HG02798 (cell line): Measurements from ENCODE around the gene PSD.

Experiments used
- ATAC-seq: cut with Tn5 transposase; IDR thresholded peaks from one replicate; pipeline ENCODE4 v1.9.1; 2021; ENCODE audit warnings: mild to moderate bottlenecking; ENCODE audit not compliant: unreplicated experiment, poor library complexity

PSD gene

DNA sequence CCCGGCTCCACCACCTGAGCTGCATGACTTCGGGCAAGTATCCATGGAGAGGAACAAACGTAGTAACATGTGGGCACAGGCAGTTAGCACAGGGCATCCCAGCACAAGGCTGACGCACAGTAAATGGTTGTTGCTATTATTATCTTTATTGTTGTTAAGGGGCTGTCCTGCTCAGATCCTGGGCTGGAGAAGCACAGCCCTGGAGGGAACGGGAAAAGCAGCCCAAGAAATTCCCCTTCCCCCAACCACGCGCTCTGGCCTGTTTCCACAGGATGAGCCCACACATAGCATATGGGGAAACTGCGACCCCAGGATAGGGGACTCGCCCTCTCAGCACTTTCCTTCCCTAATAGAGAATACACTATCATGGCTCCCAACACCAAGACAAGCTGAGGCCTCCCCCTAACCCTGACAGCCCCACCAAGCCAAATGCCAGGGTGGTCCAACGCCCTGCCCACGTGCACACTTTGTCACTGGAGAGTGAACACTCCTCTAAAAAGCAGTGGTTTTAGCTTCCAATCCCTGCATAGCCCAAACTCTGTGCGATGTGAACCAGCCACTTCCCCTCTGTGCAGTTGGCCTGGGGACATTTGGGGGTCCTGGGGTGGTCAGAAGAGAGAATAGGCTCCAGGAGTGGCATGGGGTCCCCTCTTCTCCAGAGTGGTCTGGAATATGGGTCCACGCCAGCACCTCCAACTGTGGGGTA lies 11.0 kb downstream of the PSD start:
- ATAC-seq = no peak

DNA sequence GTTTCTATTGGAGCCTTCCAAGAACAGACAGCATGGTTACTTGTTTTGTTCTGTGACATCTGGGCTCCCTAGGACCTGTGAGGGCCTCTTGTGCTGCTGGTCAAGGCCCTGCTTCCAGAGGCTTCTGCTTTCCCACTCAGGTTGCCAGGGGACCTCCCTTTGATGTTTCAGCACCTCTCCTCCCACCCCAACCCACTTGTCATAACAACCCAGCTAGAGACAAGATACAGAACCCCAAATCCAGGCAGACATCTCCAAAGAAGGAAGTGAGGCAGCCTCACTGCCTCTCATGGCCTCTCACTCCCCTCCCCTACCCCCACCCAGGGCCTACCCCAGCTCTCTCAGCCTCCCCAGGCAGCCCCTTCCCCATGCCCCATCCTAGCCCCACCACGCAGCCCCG lies 11.8 kb downstream of the PSD start:
- ATAC-seq = no peak

DNA sequence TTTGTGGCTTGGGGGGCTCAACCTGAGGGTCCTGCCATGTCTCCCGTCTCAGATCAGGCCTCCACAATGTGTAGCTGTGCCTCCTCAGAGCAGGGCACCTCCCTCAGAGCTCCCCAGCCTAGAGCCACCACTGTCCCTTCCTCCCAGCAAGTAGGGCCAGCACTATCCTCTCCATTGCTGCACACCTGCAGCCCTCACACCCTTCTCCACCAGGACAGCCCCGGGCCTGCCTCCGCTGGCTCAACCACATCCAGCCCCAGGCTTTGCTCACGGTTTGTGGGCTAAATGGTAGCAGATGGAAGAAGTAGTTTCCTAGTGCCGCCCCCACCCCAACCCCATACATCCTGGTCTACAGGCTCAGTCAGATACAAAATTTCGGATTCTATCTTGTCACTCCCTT lies 13.0 kb downstream of the PSD start:
- ATAC-seq = no peak

DNA sequence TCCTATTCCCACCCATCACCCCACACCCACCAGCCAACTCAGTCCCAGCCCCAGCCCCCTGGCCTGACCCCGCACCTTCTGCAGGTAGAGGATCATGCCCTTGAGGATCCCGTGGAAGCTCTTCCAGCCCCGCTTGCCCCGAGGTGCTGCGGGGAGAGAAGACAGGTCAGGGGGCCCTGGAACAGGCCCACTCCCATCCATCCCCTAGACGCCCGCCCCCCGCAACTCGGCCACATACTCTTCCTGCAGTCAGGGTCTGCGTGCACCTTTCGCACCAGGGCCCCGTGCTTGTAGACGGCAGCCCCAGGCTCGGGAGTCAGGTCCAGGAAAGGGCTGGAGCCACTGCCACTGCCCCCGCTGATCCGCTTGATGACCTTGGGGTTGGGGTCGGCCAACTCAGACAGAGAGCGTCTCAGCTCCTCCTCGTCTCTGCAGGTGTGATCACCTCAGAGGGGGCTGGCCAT lies 13.4 kb downstream of the PSD start:
- ATAC-seq = no peak

DNA sequence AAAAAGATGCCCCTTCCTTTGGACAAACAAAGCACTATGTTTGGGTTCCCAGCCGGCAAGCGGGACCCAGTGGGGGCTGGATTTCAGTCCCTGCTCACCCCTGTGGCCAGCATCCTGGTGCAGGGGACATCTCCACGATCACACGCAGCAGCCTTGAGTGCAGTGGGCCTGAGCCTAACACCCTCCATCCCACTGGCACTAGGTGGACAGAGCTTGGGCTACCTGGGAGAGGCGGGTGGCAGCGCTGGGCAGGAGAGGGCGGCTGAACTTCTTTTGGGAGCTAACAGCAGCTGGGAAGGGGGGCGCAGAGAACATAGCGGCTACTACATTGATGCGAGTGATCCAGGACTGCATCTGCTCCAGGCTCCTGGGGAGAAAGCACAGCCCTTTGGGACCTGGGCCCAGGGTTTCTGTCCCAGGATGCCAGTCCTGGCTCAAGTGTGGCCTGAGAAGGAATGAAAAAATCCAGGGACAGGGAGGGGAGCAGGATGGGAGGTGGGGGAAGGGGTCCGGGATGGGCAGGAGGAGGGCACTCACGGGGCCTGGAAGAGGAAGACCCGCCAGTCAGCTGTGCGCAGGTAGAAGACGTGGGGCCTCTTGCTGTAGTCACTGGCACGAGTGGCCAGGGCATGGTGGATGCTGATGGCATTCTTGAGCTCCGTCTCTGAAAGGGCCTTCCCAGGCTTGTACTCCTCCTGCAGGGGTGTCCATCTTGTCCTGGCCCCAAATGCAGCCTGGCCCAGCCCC lies 14.1 kb downstream of the PSD start:
- no peak for ATAC-seq

DNA sequence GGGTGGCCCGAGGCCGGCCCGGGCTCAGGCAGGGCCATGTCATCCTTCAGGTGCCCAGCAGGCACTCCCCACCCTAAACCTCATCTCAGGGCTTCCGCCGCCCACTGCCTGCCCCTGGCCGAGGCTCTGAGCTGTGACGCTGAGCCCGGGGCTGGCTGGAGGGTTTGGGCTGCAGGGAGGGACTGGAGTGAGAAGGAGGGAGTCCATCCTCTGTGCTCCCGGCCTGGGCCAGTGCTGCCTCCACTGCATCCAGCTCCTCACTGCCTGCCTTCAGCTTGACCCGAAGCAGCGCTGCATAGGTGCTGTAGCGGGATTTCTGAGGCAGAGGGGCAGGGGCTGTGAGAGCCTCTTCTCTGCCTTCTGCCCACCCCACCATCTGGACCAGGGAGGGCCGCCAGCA lies 15.5 kb downstream of the PSD start:
- no peak for ATAC-seq

DNA sequence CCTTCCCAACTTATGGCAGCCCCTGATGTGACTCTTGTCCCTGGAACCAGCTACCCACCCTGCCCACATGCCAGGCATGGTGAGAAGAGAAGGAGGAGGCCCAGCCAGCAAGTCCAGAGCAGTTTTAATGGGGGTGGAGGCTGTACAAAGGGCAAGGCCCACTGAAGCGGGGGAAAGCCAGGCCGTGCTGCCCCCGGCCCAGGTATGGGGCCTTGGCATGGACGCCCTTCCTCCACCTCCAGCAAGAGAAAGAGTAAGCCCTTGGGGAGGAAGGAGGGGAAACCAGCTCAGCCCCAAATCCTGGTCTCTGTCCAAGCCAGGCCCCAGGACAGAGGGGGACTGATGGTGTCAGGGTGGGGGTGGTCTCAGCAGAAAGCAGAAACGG lies 16.1 kb downstream of the PSD start:
- ATAC-seq = no peak

DNA sequence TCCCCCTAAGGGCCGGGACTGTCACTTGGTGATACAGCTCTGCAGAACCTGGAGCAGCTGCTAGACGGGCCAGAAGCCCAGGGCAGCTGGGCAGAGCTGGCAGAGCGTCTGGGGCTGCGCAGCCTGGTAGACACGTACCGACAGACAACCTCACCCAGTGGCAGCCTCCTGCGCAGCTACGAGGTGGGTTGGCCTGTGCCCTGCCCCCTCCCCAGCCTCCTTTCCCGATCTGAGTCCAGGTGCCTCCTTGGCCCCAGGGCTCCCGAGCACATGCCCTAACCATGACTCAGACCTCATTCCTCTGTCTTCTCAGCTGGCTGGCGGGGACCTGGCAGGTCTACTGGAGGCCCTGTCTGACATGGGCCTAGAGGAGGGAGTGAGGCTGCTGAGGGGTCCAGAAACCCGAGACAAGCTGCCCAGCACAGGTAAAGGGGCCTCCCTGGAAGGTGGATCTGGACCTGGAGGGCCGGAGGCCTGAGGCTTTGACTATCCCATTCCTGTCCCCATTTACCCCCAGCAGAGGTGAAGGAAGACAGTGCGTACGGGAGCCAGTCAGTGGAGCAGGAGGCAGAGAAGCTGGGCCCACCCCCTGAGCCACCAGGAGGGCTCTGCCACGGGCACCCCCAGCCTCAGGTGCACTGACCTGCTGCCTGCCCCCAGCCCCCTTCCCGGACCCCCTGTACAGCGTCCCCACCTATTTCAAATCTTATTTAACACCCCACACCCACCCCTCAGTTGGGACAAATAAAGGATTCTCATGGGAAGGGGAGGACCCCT lies 16.7 kb downstream of the PSD start:
- ATAC-seq = no peak

DNA sequence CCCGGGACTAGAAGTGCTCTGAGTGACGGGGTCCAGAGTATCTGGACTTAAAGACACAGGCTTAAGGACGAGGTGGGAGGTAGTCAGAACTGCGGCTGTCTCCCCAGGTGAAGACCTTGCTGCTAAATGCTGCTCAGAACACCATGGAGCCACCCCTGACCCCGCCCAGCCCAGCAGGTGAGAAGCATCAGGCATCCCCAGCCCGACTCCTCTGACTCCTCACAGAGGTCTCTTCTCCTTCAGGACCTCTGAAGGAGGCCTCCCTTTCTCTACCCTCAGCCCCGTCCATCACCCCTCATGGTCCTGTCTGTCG lies 17.3 kb downstream of the PSD start:
- ATAC-seq = no peak

DNA sequence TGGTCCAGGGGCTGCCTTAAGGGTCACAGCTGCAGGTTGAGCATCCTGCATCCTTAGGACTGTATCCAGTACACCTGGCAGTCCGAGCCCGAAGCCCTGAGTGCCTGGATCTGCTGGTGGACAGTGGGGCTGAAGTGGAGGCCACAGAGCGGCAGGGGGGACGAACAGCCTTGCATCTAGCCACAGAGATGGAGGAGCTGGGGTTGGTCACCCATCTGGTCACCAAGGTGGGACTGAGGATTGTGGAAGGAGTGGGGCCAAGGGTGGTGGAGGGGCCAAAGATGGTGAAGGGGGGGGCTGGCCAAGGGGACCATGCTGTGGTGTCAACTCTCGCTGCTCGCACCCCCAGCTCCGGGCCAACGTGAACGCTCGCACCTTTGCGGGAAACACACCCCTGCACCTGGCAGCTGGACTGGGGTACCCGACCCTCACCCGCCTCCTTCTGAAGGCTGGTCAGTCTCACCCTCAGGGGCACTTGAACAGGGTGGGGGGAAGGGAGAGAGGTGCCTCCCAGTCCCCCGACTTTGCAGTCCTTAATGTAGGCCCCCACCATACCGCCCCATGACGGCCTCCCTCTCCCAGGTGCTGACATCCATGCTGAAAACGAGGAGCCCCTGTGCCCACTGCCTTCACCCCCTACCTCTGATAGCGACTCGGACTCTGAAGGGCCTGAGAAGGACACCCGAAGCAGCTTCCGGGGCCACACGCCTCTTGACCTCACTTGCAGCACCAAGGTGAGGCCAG lies 17.8 kb downstream of the PSD start:
- no peak for ATAC-seq

DNA sequence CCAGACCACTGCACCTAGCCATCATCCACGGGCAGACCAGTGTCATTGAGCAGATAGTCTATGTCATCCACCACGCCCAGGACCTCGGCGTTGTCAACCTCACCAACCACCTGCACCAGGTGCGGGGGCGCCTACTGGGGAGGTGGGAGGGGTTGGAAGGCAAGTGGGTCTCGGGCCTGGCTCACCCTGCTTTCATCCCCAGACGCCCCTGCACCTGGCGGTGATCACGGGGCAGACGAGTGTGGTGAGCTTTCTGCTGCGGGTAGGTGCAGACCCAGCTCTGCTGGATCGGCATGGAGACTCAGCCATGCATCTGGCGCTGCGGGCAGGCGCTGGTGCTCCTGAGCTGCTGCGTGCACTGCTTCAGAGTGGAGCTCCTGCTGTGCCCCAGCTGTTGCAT lies 18.5 kb downstream of the PSD start:
- ATAC-seq = no peak

DNA sequence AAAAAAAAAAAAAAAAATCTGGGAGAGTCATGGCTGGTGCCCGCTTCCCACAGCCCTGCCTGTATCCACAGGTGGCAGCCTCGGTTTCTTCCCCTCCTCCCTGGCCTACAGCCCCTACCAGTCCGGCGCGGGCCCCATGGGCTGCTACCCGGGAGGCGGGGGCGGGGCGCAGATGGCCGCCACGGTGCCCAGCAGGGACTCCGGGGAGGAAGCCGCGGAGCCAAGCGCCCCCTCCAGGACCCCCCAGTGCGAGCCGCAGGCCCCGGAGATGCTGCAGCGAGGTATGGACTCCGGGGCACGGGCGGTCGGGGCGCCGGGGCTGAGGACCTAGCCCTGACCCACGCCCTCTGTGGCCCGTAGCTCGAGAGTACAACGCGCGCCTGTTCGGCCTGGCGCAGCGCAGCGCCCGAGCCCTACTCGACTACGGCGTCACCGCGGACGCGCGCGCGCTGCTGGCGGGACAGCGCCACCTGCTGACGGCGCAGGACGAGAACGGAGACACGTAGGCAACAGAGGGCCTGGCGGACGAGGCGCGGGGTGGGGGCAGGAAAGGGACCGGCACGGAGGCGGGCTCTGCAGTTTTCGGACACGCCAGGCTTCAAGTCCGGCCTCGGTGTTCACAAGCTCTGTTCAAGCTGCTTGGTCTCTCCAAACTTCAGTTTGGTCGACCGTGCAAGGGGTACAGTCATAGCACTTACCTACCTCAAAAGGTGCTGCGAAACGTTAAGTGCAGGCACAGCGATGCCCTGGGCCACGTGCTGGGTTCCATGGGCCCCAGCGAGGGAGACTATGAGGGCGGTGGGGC lies 19.2 kb downstream of the PSD start:
- peak; percentile 53 for ATAC-seq

DNA sequence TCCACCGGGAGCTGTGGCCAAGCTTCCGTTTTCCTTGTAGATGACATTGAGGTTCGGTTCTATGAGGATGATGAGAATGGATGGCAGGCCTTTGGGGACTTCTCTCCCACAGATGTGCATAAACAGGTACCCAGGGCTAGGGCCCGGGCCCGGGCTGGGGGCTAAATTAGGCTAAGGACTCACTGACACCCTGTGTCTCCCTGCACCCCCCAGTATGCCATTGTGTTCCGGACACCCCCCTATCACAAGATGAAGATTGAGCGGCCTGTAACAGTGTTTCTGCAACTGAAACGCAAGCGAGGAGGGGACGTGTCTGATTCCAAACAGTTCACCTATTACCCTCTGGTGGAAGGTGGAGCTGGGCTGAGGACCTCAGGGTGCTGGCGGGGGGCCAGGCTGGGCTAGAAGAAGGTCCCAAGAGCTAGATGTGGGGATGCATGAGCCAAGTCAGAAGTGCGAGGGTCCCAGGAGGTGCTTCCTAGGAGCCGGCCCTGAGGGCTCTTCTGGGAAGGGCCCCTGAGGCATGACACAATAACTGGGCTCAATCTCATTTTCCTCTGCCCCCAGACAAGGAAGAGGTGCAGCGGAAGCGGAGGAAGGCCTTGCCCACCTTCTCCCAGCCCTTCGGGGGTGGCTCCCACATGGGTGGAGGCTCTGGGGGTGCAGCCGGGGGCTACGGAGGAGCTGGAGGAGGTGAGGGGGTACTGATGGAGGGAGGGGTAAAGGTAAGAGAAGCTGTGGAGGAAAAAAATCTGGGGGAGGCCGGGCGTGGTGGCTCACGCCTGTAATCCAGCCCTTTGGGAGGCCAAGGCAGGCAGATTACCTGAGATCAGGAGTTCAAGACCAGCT lies 20.2 kb downstream of the PSD start:
- ATAC-seq = no peak

DNA sequence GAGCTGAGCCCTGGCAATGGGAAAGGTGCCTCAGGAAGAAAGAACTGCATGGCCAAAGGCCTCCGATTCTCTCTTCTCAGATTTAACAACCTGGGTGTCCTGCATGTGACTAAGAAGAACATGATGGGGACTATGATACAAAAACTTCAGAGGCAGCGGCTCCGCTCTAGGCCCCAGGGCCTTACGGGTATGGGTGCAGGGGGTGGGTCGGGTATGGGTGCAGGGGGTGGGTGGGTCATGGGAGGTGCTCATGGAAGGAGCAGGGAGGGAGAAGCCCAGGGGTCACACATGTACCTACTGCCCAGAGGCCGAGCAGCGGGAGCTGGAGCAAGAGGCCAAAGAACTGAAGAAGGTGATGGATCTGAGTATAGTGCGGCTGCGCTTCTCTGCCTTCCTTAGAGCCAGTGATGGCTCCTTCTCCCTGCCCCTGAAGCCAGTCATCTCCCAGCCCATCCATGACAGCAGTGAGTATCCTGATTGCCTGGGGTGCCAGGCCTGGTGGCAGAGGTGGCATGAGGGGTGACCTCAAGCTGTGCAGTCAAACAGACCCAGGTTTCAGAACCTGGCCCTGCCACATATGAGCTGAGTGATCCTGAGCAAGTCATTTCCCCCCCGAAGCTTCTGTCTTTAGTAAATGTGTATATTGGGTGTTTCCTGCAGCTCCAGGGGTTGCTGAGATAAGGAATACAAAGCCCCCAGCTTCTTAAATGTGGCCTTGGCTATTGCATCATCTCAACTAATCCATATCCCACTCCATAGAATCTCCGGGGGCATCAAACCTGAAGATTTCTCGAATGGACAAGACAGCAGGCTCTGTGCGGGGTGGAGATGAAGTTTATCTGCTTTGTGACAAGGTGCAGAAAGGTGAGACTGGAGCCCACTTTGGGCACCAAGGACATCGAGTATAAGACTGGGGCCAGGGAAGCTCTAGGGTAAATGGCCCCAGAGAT lies 21.1 kb downstream of the PSD start:
- no peak for ATAC-seq

DNA sequence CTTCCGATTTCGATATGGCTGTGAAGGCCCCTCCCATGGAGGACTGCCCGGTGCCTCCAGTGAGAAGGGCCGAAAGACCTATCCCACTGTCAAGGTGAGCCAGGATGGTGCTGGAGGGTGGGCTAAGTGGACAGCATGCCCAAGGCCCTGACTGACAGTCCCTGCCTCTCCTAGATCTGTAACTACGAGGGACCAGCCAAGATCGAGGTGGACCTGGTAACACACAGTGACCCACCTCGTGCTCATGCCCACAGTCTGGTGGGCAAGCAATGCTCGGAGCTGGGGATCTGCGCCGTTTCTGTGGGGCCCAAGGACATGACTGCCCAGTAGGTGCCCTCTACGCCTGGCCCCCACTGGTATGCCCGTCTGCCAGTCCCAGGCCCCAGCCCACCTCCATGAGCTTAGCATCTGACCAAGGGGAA lies 21.8 kb downstream of the PSD start:
- no peak for ATAC-seq

DNA sequence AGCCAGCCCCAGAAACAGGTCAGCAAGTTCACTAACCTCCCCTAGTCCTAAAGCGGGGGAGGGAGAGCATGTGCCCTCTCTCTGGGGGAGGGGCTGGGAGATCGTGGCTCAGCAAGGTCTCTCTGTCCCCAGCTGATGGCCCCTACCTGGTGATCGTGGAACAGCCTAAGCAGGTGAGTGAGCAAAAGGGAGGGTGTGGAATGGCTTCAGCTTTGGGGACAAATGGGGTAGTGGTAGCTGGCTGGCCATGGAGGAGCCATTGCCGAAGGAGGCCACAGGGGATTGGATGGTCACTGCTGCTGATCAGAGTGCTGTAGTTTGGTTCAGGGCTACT lies 22.3 kb downstream of the PSD start:
- ATAC-seq = no peak

DNA sequence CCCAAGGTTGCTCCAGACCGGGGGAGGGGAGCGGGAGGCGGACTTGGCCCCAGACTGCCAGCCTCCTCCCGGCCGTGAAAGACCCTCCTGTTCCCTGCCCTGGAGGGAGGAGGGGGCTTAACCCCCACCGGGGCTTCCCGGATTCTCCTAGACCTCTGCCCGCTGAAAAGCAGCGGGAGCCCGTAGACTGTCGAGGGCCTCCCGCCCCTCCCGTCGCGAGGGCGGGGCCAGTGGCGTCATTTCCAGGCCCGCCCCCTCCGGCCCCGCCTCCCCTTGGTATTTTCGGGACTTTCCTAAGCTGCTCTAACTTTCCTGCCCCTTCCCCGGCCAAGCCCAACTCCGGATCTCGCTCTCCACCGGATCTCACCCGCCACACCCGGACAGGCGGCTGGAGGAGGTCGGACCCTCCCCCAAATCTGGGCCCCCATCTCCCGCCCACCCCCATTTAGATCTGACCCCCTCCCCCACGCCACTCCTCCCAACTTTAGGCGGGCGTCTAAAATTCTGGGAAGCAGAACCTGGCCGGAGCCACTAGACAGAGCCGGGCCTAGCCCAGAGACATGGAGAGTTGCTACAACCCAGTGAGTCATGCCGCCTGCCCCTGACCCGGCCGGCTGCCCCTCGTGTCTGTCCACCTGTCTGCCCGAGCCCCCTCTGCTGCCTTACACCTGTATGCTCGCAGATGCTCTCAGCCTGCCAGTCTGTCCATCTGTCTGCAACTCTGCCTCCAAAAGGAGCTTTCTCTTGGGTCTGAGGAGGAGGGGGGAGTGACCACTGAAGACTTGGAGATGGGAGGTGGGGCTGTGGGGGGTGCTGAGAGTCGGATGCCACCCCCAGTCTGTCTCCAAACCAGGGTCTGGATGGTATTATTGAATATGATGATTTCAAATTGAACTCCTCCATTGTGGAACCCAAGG lies 22.9 kb downstream of the PSD start, which contains the start of gene NFKB2:
TSS of gene NFKB2 (plus strand) at position 306 of the 917 bp plus-strand sequence. CDS start at position 561, 255 bp downstream.
- peak; percentile 34 for ATAC-seq
